T-cell (primary cell): ENCODE measurements around the gene MAN1A1. TPM values are rescaled to one million over a fixed set of nuclear protein-coding genes. Genes with fewer than 3 reads are reported as not detected.

Experiments used
- ATAC-seq, 4 experiments: fragments of 200-7000 bp in 3 of 4; fragments of 150-1000 bp in 1 of 4; cut with Tn5 transposase; replicated peaks in 1 of 4; 1 replicate in 3 of 4; 2 replicates in 1 of 4; pipeline ENCODE4 v1.10.0; 2021; ENCODE audit warnings: moderate library complexity in 3 of 4, mild to moderate bottlenecking in 2 of 4, moderate number of reproducible peaks in 1 of 4
- CTCF ChIA-PET, 2 donors: fragments of 300-600 bp; sonication (Branson Sonifier 250); formaldehyde crosslinking; loops; one replicate each; lab custom pipeline; 2022; ENCODE audit warnings: antibody characterized with exemption in 2 of 2; lab: Charles Lee
- POLR2A ChIA-PET, 2 donors: fragments of 300-600 bp; sonication (Branson Sonifier 250); formaldehyde crosslinking; loops; one replicate each; lab custom pipeline; 2022; ENCODE audit warnings: antibody characterized with exemption in 2 of 2; lab: Charles Lee
- DNase-seq, 35 experiments: peaks; one replicate each; pipeline versions ENCODE4 v3.0.0 to v3.0.0-alpha.2; 2013 to 2023
- H3K27ac ChIP-seq: one replicate; pipeline ENCODE4 v1.5.1; 2013; ENCODE audit warnings: low read length
- H3K27me3 ChIP-seq, 2 experiments: replicated peaks in 1 of 2; 1 replicate in 1 of 2; 2 replicates in 1 of 2; pipeline versions ENCODE4 v1.6.1 to v1.7.0; 2013; ENCODE audit warnings: low read length in 1 of 2, mixed read lengths in 1 of 2; ENCODE audit not compliant: control insufficient read depth in 2 of 2, insufficient read depth in 2 of 2; ENCODE audit errors: extremely low read depth in 1 of 2
- H3K36me3 ChIP-seq, 2 donors: 1 replicate in 1 of 2; 2 replicates in 1 of 2; pipeline versions ENCODE4 v1.6.1 to v1.7.0; 2013; ENCODE audit warnings: low read length in 1 of 2; ENCODE audit not compliant: control insufficient read depth in 2 of 2, insufficient read depth in 1 of 2; ENCODE audit errors: extremely low read depth in 1 of 2
- H3K4me1 ChIP-seq, 2 experiments: 1 replicate in 1 of 2; 2 replicates in 1 of 2; pipeline versions ENCODE4 v1.6.1 to v1.7.0; 2013; ENCODE audit warnings: low read length in 2 of 2, mixed read lengths in 1 of 2; ENCODE audit not compliant: insufficient read depth in 2 of 2, control insufficient read depth in 1 of 2; ENCODE audit errors: extremely low read depth in 1 of 2
- H3K4me3 ChIP-seq, 2 donors: 1 replicate in 1 of 2; 2 replicates in 1 of 2; pipeline versions ENCODE4 v1.5.1 to v1.7.0; 2013; ENCODE audit warnings: mild to moderate bottlenecking in 2 of 2, low read length in 1 of 2, moderate library complexity in 1 of 2; ENCODE audit not compliant: control insufficient read depth in 1 of 2; ENCODE audit errors: extremely low read depth in 1 of 2
- H3K9me3 ChIP-seq: 2 replicates; pipeline ENCODE4 v1.7.0; 2013
- H3K27ac Mint-ChIP-seq, 2 donors: one replicate each; pipeline ENCODE4 v1.8.0; 2020 to 2021; ENCODE audit warnings: mild to moderate bottlenecking in 2 of 2, mixed read lengths in 2 of 2
- H3K27me3 Mint-ChIP-seq, 2 donors: one replicate each; pipeline ENCODE4 v1.8.0; 2021 to 2022; ENCODE audit warnings: mixed read lengths in 2 of 2
- H3K36me3 Mint-ChIP-seq: one replicate; pipeline ENCODE4 v1.8.0; 2021; ENCODE audit warnings: mixed read lengths
- H3K4me1 Mint-ChIP-seq, 3 donors: one replicate each; pipeline ENCODE4 v1.8.0; 2020 to 2022; ENCODE audit warnings: mixed read lengths in 3 of 3, mild to moderate bottlenecking in 1 of 3
- H3K4me3 Mint-ChIP-seq, 3 donors: one replicate each; pipeline ENCODE4 v1.8.0; 2020 to 2022; ENCODE audit warnings: mild to moderate bottlenecking in 3 of 3, mixed read lengths in 3 of 3, moderate library complexity in 3 of 3
- H3K9me3 Mint-ChIP-seq, 3 donors: one replicate each; pipeline ENCODE4 v1.8.0; 2020 to 2022; ENCODE audit warnings: mixed read lengths in 3 of 3
- WGBS: methylation state at CpG from one replicate; pipeline ENCODE4 v1.1.5; 2013; ENCODE audit warnings: missing lambda C conversion rate; ENCODE audit not compliant: insufficient coverage; 5-methylcytosine and 5-hydroxymethylcytosine counted together
- total RNA-seq, 35 experiments: library from RNA in 6 of 35; stranded (reverse) in 6 of 35; fragments of 120-200 nt in 1 of 35; gene quantifications; one replicate each; pipeline versions ENCODE4 v1.2.1 to v1.2.4 and lab custom pipeline; 2013 to 2026

The MAN1A1 gene
- total RNA-seq, 5 donors from 2014 or later (not counting 1 experiment from before 2014, with no cell fraction given), result 9.4 to 13.6 (median 12.3) TPM

DNA sequence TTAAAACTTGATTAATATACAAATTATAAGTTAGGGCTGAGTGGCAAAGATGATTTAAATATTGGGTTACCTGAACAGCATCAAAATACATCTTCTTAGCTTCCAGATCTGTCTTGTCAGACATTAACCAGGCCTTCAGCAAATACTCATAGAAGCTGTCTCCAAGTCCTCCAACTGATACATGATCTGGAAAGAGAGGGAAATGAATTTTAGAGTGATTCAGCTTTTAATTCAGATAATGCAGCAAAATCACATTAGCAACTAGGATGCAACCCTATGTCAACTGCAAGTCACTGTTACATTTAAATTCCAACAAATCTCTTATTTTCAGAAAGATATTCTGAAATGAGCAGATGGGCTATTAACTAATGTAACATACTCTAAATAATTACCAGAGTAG lies 155.9 kb downstream of the MAN1A1 start:
- H3K27ac ChIP-seq, result no peak overlapping the region
- Mint-ChIP-seq H3K27me3 (no peaks in the 10 kb centered on the region), H3K9me3 (no peaks in the 10 kb centered on the region), H3K36me3 (peaks cover 51% of the 10 kb centered on the region), H3K27ac (no peak overlapping the region), H3K4me1 (no peaks in the 10 kb centered on the region), H3K4me3 (no peak overlapping the region)
- no peaks in the 10 kb centered on the region for H3K27me3 ChIP-seq
- H3K4me3 ChIP-seq, result no peak overlapping the region
- peaks cover 0 to 6% of the 10 kb centered on the region in 2 donors for H3K36me3 ChIP-seq
- ATAC-seq (no peak), DNase-seq (no peak)
- ChIA-PET POLR2A (no interaction called here), CTCF (interaction anchor here in 1 of 2 donors (0.7 kb wide), 1 partner anchor 15 kb away, joined by 3 read pairs; no protein-coding TSS in a partner anchor)
- H3K9me3 ChIP-seq, result no peaks in the 10 kb centered on the region
- no peaks in the 10 kb centered on the region for H3K4me1 ChIP-seq

DNA sequence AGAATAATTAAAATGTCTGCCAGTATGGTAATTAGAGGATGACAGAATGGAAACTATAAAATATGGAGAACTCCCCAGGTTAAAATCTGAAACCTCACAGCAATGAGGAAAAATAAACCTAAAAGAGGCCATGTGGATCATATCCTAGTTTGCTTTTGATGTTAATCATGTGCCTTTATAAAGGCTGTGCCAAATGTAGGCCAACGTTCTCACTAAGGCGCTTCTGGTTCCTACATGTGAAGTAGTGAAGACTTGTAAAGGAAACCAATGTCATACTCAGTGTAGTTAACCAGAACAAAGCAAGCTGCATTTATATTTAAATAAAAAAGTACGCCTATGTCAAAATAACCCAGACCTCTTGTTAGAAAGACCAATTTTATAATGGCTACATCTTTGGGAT lies 157.4 kb downstream of the MAN1A1 start:
- Histone ChIP-seq H3K27me3 (no peaks in the 10 kb centered on the region), H3K27ac (no peak overlapping the region), H3K4me1 (no peaks in the 10 kb centered on the region), H3K4me3 (no peak overlapping the region), H3K9me3 (no peaks in the 10 kb centered on the region), H3K36me3 (peaks cover 0 to 9% of the 10 kb centered on the region in 2 donors)
- Mint-ChIP-seq H3K4me1 (no peaks in the 10 kb centered on the region), H3K4me3 (no peak overlapping the region), H3K36me3 (peaks cover 54% of the 10 kb centered on the region), H3K27ac (no peak overlapping the region), H3K9me3 (no peaks in the 10 kb centered on the region), H3K27me3 (no peaks in the 10 kb centered on the region)
- peak in 1 of 35 experiments; percentile 6 for DNase-seq
- 64% methylated on average over 2 of the region's 3 CpGs for WGBS
- ATAC-seq, result no peak
- POLR2A ChIA-PET, result no interaction called here
- CTCF ChIA-PET, result interaction anchor here in 1 of 2 donors (0.6 to 0.7 kb wide), 2 partner anchors 8 to 149 kb away, joined by 3 read pairs; no protein-coding TSS in a partner anchor

DNA sequence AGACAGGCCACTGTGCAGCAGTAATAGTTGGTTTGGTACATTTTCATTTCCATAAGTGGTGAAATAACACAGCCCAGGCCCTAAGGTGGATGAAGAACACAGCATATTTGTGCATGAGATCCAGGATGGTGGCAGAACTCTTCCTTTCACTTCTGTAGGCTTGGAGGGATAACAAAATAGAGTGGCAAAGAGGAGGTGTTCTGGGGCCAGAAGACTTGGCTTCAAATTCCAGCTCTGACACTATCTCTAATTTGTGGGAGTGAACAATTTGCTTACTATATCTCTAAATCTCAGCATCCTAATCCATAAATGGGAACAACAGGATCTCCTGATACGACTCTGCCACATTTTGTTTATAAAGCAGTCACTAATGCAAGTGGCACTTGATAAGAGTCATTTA lies 159.4 kb downstream of the MAN1A1 start:
- no CpG with 5 or more reads among the region's 1 CpG for WGBS
- no peaks in the 10 kb centered on the region for H3K4me1 Mint-ChIP-seq
- H3K36me3 Mint-ChIP-seq, result peaks cover 52% of the 10 kb centered on the region
- no peak overlapping the region for H3K27ac ChIP-seq
- H3K4me3 ChIP-seq, result no peak overlapping the region
- ChIA-PET POLR2A (interaction anchor here in 1 of 2 donors (0.6 kb wide), 1 partner anchor 363 kb away, joined by 4 read pairs; no protein-coding TSS in a partner anchor), CTCF (interaction anchor here in 1 of 2 donors (0.5 kb wide), 1 partner anchor 9 kb away, joined by 3 read pairs; no protein-coding TSS in a partner anchor)
- H3K27me3 Mint-ChIP-seq, result no peaks in the 10 kb centered on the region
- no peaks in the 10 kb centered on the region for H3K9me3 Mint-ChIP-seq
- no peaks in the 10 kb centered on the region for H3K4me1 ChIP-seq
- no peak for DNase-seq
- H3K36me3 ChIP-seq, result peaks cover 0 to 6% of the 10 kb centered on the region in 2 donors
- no peak for ATAC-seq
- no peaks in the 10 kb centered on the region for H3K9me3 ChIP-seq
- H3K27me3 ChIP-seq, result no peaks in the 10 kb centered on the region
- H3K27ac Mint-ChIP-seq, result no peak overlapping the region
- no peak overlapping the region for H3K4me3 Mint-ChIP-seq

DNA sequence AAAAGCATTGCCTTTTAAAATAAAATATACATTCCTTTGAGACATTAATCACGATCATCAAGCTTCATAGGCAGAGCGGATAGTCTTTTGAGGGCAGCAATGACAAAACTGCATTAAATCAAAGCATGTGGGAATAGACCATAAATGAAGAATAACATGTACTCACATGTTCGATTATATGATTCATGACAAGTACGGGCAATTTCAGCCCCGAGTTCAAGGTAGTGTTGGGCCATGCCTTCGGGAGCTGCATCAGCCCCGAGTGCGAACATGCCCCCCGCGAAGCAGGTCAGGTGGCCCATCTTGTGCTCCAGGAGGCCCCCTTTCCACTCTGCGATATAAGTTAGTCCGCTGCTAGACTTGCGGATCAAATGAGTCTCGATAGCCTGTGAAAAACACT lies 160.1 kb downstream of the MAN1A1 start:
- no peaks in the 10 kb centered on the region for H3K27me3 ChIP-seq
- CTCF ChIA-PET, result no interaction called here
- no peaks in the 10 kb centered on the region for H3K9me3 ChIP-seq
- H3K4me1 ChIP-seq, result no peaks in the 10 kb centered on the region
- no peaks in the 10 kb centered on the region for H3K27me3 Mint-ChIP-seq
- H3K4me1 Mint-ChIP-seq, result no peaks in the 10 kb centered on the region
- POLR2A ChIA-PET, result no interaction called here
- no peaks in the 10 kb centered on the region for H3K9me3 Mint-ChIP-seq
- H3K4me3 ChIP-seq, result no peak overlapping the region
- peaks cover 0 to 6% of the 10 kb centered on the region in 2 donors for H3K36me3 ChIP-seq
- no peak for DNase-seq
- H3K4me3 Mint-ChIP-seq, result no peak overlapping the region
- no peak overlapping the region for H3K27ac Mint-ChIP-seq
- ATAC-seq, result no peak
- no peak overlapping the region for H3K27ac ChIP-seq
- 89% methylated on average over 8 of the region's 14 CpGs for WGBS
- peaks cover 51% of the 10 kb centered on the region for H3K36me3 Mint-ChIP-seq

DNA sequence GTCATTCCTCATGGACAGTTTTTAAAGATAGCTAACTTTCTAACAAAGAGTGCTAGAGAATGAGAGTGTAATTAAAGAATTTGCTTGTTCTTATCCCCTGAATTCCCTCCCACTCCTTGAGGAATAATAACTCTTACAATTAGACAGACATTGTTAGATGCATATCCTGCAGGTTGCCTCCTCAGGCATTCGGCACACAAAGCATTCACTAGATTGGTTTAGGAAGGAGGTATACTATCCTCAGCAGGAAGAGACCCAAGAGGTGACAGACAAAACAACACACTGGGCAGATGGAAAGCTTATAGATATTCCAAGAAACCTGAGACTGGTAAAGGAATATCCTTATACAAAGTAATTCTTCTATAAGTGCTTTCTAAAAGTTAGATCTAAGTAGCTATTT lies 162.0 kb downstream of the MAN1A1 start:
- Histone ChIP-seq H3K27ac (no peak overlapping the region), H3K4me1 (no peaks in the 10 kb centered on the region), H3K27me3 (no peaks in the 10 kb centered on the region), H3K36me3 (peaks cover 0 to 6% of the 10 kb centered on the region in 2 donors), H3K4me3 (no peak overlapping the region), H3K9me3 (no peaks in the 10 kb centered on the region)
- H3K27me3 Mint-ChIP-seq, result no peaks in the 10 kb centered on the region
- H3K4me3 Mint-ChIP-seq, result no peak overlapping the region
- WGBS, result no CpG with 5 or more reads among the region's 1 CpG
- CTCF ChIA-PET, result interaction anchor here in 1 of 2 donors (0.5 kb wide), 1 partner anchor 701 kb away, joined by 4 read pairs; no protein-coding TSS in a partner anchor
- peaks cover 56% of the 10 kb centered on the region for H3K36me3 Mint-ChIP-seq
- DNase-seq, result no peak
- H3K27ac Mint-ChIP-seq, result no peak overlapping the region
- POLR2A ChIA-PET, result no interaction called here
- no peak for ATAC-seq
- no peaks in the 10 kb centered on the region for H3K4me1 Mint-ChIP-seq
- no peaks in the 10 kb centered on the region for H3K9me3 Mint-ChIP-seq

DNA sequence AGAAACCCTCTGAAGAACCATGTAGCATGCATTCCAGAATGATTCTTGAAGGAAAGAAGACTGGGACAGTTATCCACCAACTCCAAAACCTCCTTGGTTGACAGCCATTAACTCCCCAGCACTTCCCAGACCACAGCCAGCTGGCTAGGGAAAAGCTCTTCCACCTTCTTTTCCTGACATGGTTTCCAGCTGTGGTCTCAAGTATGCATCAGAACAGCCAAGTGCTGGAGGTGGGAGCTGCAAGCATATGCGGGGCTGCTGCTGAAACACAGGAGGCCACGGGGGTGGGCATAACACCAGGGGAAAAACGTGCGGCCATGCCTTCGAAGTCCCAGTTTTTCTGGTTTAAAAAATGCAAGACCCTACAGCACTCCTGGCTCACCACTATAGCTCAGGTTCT lies 163.1 kb downstream of the MAN1A1 start:
- DNase-seq (no peak), ATAC-seq (no peak)
- no peak overlapping the region for H3K27ac ChIP-seq
- H3K27me3 Mint-ChIP-seq, result no peaks in the 10 kb centered on the region
- ChIA-PET CTCF (interaction anchor here in 1 of 2 donors (1.0 kb wide), 1 partner anchor 164 kb away, joined by 3 read pairs; no protein-coding TSS in a partner anchor), POLR2A (no interaction called here)
- no peaks in the 10 kb centered on the region for H3K4me1 ChIP-seq
- H3K27me3 ChIP-seq, result no peaks in the 10 kb centered on the region
- H3K36me3 ChIP-seq, result peaks cover 0 to 8% of the 10 kb centered on the region in 2 donors
- H3K36me3 Mint-ChIP-seq, result peaks cover 59% of the 10 kb centered on the region
- no peak overlapping the region for H3K4me3 Mint-ChIP-seq
- no peaks in the 10 kb centered on the region for H3K9me3 Mint-ChIP-seq
- no peak overlapping the region for H3K27ac Mint-ChIP-seq
- 96% methylated on average over 2 of the region's 5 CpGs for WGBS
- H3K9me3 ChIP-seq, result no peaks in the 10 kb centered on the region
- no peak overlapping the region for H3K4me3 ChIP-seq
- peaks cover 4% of the 10 kb centered on the region in 3 donors for H3K4me1 Mint-ChIP-seq
